Endodermal cell (in vitro differentiated cells): Measurements from ENCODE around the gene CCDC57. TPM values are rescaled to one million over a fixed set of nuclear protein-coding genes. Genes with fewer than 3 reads are reported as not detected.
A peak's percentile ranks its signal among the peaks of the same experiment; 100 is the strongest.

Experiments
- DNase-seq: peaks from one replicate; pipeline ENCODE4 v3.0.0-alpha.2; 2017
- H3K27ac ChIP-seq: 2 replicates; pipeline ENCODE4 v1.5.1; 2013; ENCODE audit warnings: mild to moderate bottlenecking, low read depth, low read length, moderate library complexity
- H3K27me3 ChIP-seq: 2 replicates; pipeline ENCODE4 v1.6.1; 2013; ENCODE audit warnings: mild to moderate bottlenecking, low read length, moderate library complexity; ENCODE audit not compliant: insufficient read depth, control insufficient read depth, poor library complexity, severe bottlenecking
- H3K36me3 ChIP-seq: 2 replicates; pipeline ENCODE4 v1.7.0; 2013; ENCODE audit warnings: mild to moderate bottlenecking, low read length, moderate library complexity; ENCODE audit not compliant: control insufficient read depth, insufficient read depth
- H3K4me1 ChIP-seq: one replicate; pipeline ENCODE4 v1.7.0; 2013; ENCODE audit warnings: low read length; ENCODE audit not compliant: control insufficient read depth, insufficient read depth
- H3K4me3 ChIP-seq: 2 replicates; pipeline ENCODE4 v1.5.1; 2013; ENCODE audit warnings: mild to moderate bottlenecking, low read length, moderate library complexity
- H3K9ac ChIP-seq: 2 replicates; pipeline ENCODE4 v1.6.1; 2013; ENCODE audit warnings: mild to moderate bottlenecking, low read length, moderate library complexity; ENCODE audit not compliant: poor library complexity, severe bottlenecking; ENCODE audit errors: extremely low read depth
- H3K9me3 ChIP-seq: 2 replicates; pipeline ENCODE4 v1.6.1; 2013; ENCODE audit warnings: mild to moderate bottlenecking, low read length, moderate library complexity; ENCODE audit not compliant: control insufficient read depth
- H3K27ac Mint-ChIP-seq: 2 replicates; pipeline ENCODE4 v1.8.0; 2020; ENCODE audit warnings: mixed read lengths
- H3K27me3 Mint-ChIP-seq: 2 replicates; pipeline ENCODE4 v1.8.0; 2021; ENCODE audit warnings: mild to moderate bottlenecking, mixed read lengths; ENCODE audit not compliant: insufficient read depth
- H3K36me3 Mint-ChIP-seq: 2 replicates; pipeline ENCODE4 v1.8.0; 2020; ENCODE audit warnings: low read depth, mixed read lengths
- H3K4me1 Mint-ChIP-seq: 2 replicates; pipeline ENCODE4 v1.8.0; 2020; ENCODE audit warnings: mixed read lengths
- H3K4me3 Mint-ChIP-seq: 2 replicates; pipeline ENCODE4 v1.8.0; 2020; ENCODE audit warnings: mild to moderate bottlenecking, moderate library complexity, mixed read lengths
- H3K9me3 Mint-ChIP-seq: 2 replicates; pipeline ENCODE4 v1.8.0; 2020; ENCODE audit warnings: mild to moderate bottlenecking, mixed read lengths
- WGBS, 2 experiments: methylation state at CpG; one replicate each; pipeline versions ENCODE4 v1.1.5 to v1.1.7; 2013; ENCODE audit warnings: missing lambda C conversion rate in 2 of 2, mixed read lengths in 1 of 2; ENCODE audit not compliant: insufficient coverage in 1 of 2, insufficient read length in 1 of 2; 5-methylcytosine and 5-hydroxymethylcytosine counted together
- total RNA-seq, 2 donors: library from RNA; stranded (reverse); fragmentation: NEBNext Ultra II Directional in 1 of 2; extraction: Animal tissue kit (Norgen Biotek cat#: 25700) in 1 of 2; gene quantifications; 2 replicates in 1 of 2; 3 replicates in 1 of 2; pipeline ENCODE4 v1.2.1, GENCODE V29; 2021
- TF ChIP-seq, protein P1 (sequence below): fragments of 200-600 bp; sonication (generic); conservative IDR thresholded peaks from 2 replicates; pipeline ENCODE4 v1.5.0; 2021; ENCODE audit warnings: antibody characterized with exemption, mild to moderate bottlenecking

Gene CCDC57
- total RNA-seq, 2 donors from 2014 or later: 61.8 to 82.8 TPM

DNA sequence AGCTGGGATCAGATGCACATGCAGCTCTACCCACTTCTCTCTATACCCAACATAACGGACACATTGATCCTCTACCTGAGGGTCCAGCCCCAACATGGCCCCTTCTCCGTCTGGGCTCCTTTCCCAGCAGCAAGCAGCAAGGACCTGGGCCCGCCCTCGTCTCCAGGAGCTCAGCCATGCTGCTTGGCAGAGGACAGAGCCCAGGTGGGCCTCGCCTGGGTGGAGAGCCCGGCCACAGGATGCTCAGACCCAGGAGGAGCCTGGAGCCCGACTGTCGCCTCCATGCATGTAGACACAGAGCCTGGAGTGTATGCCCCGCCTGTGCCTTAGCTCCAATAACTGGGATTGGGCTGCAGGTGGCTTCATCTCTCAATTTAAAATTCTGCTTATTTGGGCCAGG lies 57.0 kb downstream of the CCDC57 start:
- Mint-ChIP-seq H3K4me1 (peaks cover 2% of the 10 kb centered on the region), H3K27me3 (no peaks in the 10 kb centered on the region), H3K27ac (no peak overlapping the region), H3K36me3 (peaks cover 35% of the 10 kb centered on the region), H3K4me3 (no peak overlapping the region), H3K9me3 (peaks cover 7% of the 10 kb centered on the region)
- DNase-seq: no peak
- Histone ChIP-seq H3K9me3 (no peaks in the 10 kb centered on the region), H3K4me3 (no peak overlapping the region), H3K36me3 (peaks cover 14% of the 10 kb centered on the region), H3K27ac (no peak overlapping the region), H3K27me3 (no peaks in the 10 kb centered on the region), H3K9ac (no peak overlapping the region), H3K4me1 (no peaks in the 10 kb centered on the region)
- TF ChIP-seq, protein P1, sequence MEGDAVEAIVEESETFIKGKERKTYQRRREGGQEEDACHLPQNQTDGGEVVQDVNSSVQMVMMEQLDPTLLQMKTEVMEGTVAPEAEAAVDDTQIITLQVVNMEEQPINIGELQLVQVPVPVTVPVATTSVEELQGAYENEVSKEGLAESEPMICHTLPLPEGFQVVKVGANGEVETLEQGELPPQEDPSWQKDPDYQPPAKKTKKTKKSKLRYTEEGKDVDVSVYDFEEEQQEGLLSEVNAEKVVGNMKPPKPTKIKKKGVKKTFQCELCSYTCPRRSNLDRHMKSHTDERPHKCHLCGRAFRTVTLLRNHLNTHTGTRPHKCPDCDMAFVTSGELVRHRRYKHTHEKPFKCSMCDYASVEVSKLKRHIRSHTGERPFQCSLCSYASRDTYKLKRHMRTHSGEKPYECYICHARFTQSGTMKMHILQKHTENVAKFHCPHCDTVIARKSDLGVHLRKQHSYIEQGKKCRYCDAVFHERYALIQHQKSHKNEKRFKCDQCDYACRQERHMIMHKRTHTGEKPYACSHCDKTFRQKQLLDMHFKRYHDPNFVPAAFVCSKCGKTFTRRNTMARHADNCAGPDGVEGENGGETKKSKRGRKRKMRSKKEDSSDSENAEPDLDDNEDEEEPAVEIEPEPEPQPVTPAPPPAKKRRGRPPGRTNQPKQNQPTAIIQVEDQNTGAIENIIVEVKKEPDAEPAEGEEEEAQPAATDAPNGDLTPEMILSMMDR: no peak
- WGBS, 2 experiments: 87 to 92% methylated on average over 5 to 9 of the region's 9 CpGs

DNA sequence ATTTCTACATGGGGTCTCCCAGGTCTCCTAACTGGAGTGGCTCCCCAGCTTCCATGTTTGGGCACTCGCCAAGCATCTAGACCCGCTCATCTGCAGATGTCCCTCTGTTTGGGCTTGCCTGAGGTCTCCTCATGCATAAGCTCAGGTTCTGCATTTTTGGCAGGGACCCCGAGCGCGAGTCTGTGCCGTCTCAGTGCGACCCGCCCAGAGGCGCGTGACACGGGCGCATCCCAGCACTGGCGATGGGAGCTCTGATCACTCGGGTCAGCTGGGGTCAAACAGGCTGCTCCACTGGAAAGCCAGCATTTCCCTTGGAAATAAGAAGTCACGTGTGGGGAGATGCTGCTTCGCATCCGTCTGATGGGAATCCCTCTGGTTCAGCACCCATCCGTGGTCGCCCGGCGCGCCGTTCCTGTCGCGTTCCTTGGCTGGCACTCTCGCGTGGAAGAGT lies 57.7 kb downstream of the CCDC57 start:
- Histone ChIP-seq H3K36me3 (peaks cover 10% of the 10 kb centered on the region), H3K4me1 (no peaks in the 10 kb centered on the region), H3K4me3 (no peak overlapping the region), H3K9me3 (no peaks in the 10 kb centered on the region), H3K27me3 (no peaks in the 10 kb centered on the region), H3K9ac (no peak overlapping the region), H3K27ac (no peak overlapping the region)
- WGBS, 2 experiments: 92 to 94% methylated on average over 25 to 27 of the region's 27 CpGs
- Mint-ChIP-seq H3K27ac (no peak overlapping the region), H3K4me3 (no peak overlapping the region), H3K27me3 (no peaks in the 10 kb centered on the region), H3K4me1 (peaks cover 2% of the 10 kb centered on the region), H3K36me3 (peaks cover 31% of the 10 kb centered on the region), H3K9me3 (peaks cover 7% of the 10 kb centered on the region)
- TF ChIP-seq, protein P1: no peak
- no peak for DNase-seq

DNA sequence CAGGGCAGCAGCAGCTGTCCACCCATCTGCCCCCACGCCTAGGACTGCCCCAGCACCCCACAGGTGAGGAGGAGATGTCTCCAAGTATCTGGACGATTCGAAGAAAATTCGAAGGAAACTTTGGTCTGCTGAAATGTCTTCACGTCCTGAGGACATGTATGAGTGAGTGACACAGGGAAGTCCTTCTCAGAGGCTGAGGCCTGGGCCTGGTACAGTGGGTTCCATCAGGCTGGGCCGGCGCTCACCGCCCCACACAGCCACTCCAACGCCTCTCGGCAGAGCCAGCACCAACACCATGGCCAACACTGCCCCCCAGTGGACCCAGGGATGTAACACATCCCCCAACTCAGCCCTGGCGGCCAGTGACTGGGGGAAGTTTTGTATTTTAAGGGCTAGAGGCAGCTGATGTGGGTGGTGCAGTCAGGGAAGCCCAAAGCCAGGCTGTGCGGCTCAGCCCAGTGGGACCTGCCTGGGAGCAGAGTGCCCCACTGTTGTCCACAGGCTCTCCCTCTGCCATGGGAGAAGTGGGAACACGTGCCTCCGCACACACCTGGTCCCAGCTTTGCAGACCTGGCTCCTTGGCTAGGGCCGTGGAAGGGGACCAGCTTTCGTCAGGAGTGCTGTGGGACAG lies 58.8 kb downstream of the CCDC57 start:
- Histone ChIP-seq H3K36me3 (peaks cover 2% of the 10 kb centered on the region), H3K4me1 (no peaks in the 10 kb centered on the region), H3K4me3 (no peak overlapping the region), H3K9me3 (no peaks in the 10 kb centered on the region), H3K27me3 (no peaks in the 10 kb centered on the region), H3K27ac (no peak overlapping the region), H3K9ac (no peak overlapping the region)
- TF ChIP-seq, protein P1: peak; percentile 95
- peaks cover 32% of the 10 kb centered on the region for H3K36me3 Mint-ChIP-seq
- H3K4me3 Mint-ChIP-seq: no peak overlapping the region
- peak; percentile 99 for DNase-seq
- no peak overlapping the region for H3K27ac Mint-ChIP-seq
- no peaks in the 10 kb centered on the region for H3K27me3 Mint-ChIP-seq
- peaks cover 2% of the 10 kb centered on the region for H3K4me1 Mint-ChIP-seq
- peaks cover 14% of the 10 kb centered on the region for H3K9me3 Mint-ChIP-seq
- WGBS, 2 experiments: 60 to 66% methylated on average over 7 to 16 of the region's 16 CpGs
